Smooth muscle cell (in vitro differentiated cells): Measurements from ENCODE around the gene SLC1A1. TPM values are rescaled to one million over a fixed set of nuclear protein-coding genes. Genes with fewer than 3 reads are reported as not detected.

Experiments used
- DNase-seq: peaks from one replicate; lab custom pipeline; 2025; ENCODE audit not compliant: unreplicated experiment; lab: John Stamatoyannopoulos, UW
- H2AFZ ChIP-seq: fragments of 200-600 bp; sonication (generic); 2 replicates; pipeline ENCODE4 v1.6.0; 2016; ENCODE audit warnings: antibody characterized with exemption, low read depth, mild to moderate bottlenecking
- H3F3A ChIP-seq: fragments of 200-600 bp; sonication (generic); 2 replicates; pipeline ENCODE4 v1.6.0; 2017; ENCODE audit warnings: antibody characterized with exemption, low read depth
- H3K27ac ChIP-seq: fragments of 200-600 bp; sonication (generic); 2 replicates; pipeline ENCODE4 v1.5.1; 2016; ENCODE audit warnings: low read depth, mild to moderate bottlenecking
- H3K27me3 ChIP-seq: fragments of 200-600 bp; sonication (generic); 2 replicates; pipeline ENCODE4 v1.6.1; 2016; ENCODE audit warnings: low read depth, mild to moderate bottlenecking
- H3K36me3 ChIP-seq: fragments of 200-600 bp; sonication (generic); 2 replicates; pipeline ENCODE4 v1.5.1; 2016; ENCODE audit warnings: low read depth
- H3K4me1 ChIP-seq: fragments of 200-600 bp; sonication (generic); 2 replicates; pipeline ENCODE4 v1.5.1; 2016; ENCODE audit warnings: low read depth
- H3K4me2 ChIP-seq: fragments of 200-600 bp; sonication (generic); 2 replicates; pipeline ENCODE4 v1.6.0; 2016; ENCODE audit warnings: mild to moderate bottlenecking
- H3K4me3 ChIP-seq: fragments of 200-600 bp; sonication (generic); 2 replicates; pipeline ENCODE4 v1.5.1; 2016; ENCODE audit warnings: mild to moderate bottlenecking
- H3K79me2 ChIP-seq: fragments of 200-600 bp; sonication (generic); 2 replicates; pipeline ENCODE4 v1.6.0; 2016; ENCODE audit warnings: low read depth, mild to moderate bottlenecking
- H3K9ac ChIP-seq: fragments of 200-600 bp; sonication (generic); 2 replicates; pipeline ENCODE4 v1.6.0; 2016; ENCODE audit warnings: low read depth
- H3K9me3 ChIP-seq: fragments of 200-600 bp; sonication (generic); replicated peaks from 2 replicates; pipeline ENCODE4 v1.5.1; 2016; ENCODE audit warnings: low read depth
- H4K20me1 ChIP-seq: fragments of 200-600 bp; sonication (generic); 2 replicates; pipeline ENCODE4 v1.6.0; 2016; ENCODE audit warnings: low read depth
- WGBS: methylation state at CpG from one replicate; pipeline ENCODE4 v1.1.7; 2016; ENCODE audit warnings: low lambda C conversion rate; 5-methylcytosine and 5-hydroxymethylcytosine counted together
- polyA plus RNA-seq: library from polyadenylated mRNA; unstranded; fragments of >200 nt; fragmentation: Nextera tagmentation; extraction: Ambion mirVana; gene quantifications from 2 replicates; pipeline ENCODE4 v1.2.1, GENCODE V29; 2016
- total RNA-seq: library from RNA; depleted of rRNA; stranded (reverse); fragments of >200 nt; gene quantifications from 2 replicates; pipeline ENCODE4 v1.2.3, GENCODE V29; 2014
- TF ChIP-seq, protein P1 (sequence below): fragments of 200-600 bp; sonication (generic); IDR thresholded peaks from 2 replicates; pipeline ENCODE4 v1.5.1; 2017; ENCODE audit warnings: borderline replicate concordance, mild to moderate bottlenecking, antibody characterized with exemption; ENCODE audit not compliant: insufficient read depth, poor library complexity, severe bottlenecking

The SLC1A1 gene
- total and polyA plus RNA-seq, 2 experiments from 2014 or later: 11.3 to 15.6 TPM

- H3K4me2 ChIP-seq: no peak overlapping the region
- no peak overlapping the region for H3K27ac ChIP-seq
- peaks cover 3% of the 10 kb centered on the region for H4K20me1 ChIP-seq
- H2AFZ ChIP-seq: no peak overlapping the region
- H3K36me3 ChIP-seq: no peaks in the 10 kb centered on the region
- H3K4me3 ChIP-seq: no peak overlapping the region
- H3K9ac ChIP-seq: no peak overlapping the region
- H3K79me2 ChIP-seq: no peaks in the 10 kb centered on the region
- H3K4me1 ChIP-seq: no peaks in the 10 kb centered on the region
- whole genome bisulfite sequencing: 75% methylated on average over 8 of the region's 8 CpGs
- TF ChIP-seq, protein P1, sequence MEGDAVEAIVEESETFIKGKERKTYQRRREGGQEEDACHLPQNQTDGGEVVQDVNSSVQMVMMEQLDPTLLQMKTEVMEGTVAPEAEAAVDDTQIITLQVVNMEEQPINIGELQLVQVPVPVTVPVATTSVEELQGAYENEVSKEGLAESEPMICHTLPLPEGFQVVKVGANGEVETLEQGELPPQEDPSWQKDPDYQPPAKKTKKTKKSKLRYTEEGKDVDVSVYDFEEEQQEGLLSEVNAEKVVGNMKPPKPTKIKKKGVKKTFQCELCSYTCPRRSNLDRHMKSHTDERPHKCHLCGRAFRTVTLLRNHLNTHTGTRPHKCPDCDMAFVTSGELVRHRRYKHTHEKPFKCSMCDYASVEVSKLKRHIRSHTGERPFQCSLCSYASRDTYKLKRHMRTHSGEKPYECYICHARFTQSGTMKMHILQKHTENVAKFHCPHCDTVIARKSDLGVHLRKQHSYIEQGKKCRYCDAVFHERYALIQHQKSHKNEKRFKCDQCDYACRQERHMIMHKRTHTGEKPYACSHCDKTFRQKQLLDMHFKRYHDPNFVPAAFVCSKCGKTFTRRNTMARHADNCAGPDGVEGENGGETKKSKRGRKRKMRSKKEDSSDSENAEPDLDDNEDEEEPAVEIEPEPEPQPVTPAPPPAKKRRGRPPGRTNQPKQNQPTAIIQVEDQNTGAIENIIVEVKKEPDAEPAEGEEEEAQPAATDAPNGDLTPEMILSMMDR: no peak
- H3F3A ChIP-seq: no peaks in the 10 kb centered on the region
- no peak for DNase-seq
- no peaks in the 10 kb centered on the region for H3K27me3 ChIP-seq
- no peaks in the 10 kb centered on the region for H3K9me3 ChIP-seq
These were observed 24.2 kb downstream of the SLC1A1 start for GRCh38 chr9:4514252-4515128.

DNA sequence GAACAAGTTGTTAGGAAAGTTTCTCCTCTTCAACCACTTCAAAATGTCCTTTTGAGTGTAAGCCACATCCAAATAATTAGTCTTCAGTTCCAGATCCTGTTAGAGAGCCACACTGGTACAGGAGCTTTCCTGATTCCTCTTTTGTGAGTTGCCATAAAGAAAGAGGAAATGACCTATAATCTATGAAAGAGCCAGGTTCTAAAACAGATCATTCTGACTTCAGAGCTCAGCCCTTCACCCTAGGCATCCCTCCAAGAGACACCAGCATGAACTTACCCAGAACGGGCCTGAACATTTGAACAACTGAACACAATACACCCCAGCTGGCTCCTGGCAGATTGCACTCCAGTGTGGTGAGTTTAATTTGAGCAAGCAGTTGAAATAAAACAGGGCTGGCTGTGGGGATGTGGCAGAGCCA lies 25.7 kb downstream of the SLC1A1 start:
- Histone ChIP-seq H3K4me3 (no peak overlapping the region), H3K4me2 (no peak overlapping the region), H3K36me3 (no peaks in the 10 kb centered on the region), H3K9ac (no peak overlapping the region), H2AFZ (no peak overlapping the region), H3F3A (no peaks in the 10 kb centered on the region), H3K27ac (no peak overlapping the region), H4K20me1 (peaks cover 3% of the 10 kb centered on the region), H3K79me2 (no peaks in the 10 kb centered on the region), H3K27me3 (no peaks in the 10 kb centered on the region), H3K9me3 (no peaks in the 10 kb centered on the region), H3K4me1 (no peaks in the 10 kb centered on the region)
- TF ChIP-seq, protein P1: no peak
- DNase-seq: no peak
- 72% methylated on average over 1 of the region's 1 CpG for WGBS

DNA sequence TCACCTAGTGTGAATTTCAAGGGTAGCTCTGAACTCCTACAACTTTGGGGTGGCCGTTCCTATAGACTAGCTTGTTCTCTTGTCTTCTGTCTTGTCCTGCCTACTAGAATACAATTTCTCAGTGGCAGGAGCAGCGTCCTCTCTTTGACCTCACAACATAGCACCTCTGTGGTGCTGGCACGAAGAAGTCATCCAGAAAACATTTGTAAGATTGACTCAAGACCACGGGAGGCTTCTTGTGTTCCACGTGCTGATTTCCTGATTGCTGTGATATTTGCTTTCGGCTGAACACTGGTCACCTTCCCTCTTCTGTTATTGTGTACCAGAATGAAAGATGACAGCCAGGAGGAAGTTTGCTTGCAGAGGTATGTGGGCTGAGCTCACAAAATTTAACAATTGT lies 27.0 kb downstream of the SLC1A1 start:
- DNase-seq: no peak
- WGBS: 72% methylated on average over 6 of the region's 6 CpGs
- Histone ChIP-seq H3K79me2 (no peaks in the 10 kb centered on the region), H3K36me3 (no peaks in the 10 kb centered on the region), H4K20me1 (peaks cover 3% of the 10 kb centered on the region), H3K9ac (no peak overlapping the region), H3K4me2 (no peak overlapping the region), H3F3A (no peaks in the 10 kb centered on the region), H3K9me3 (no peaks in the 10 kb centered on the region), H2AFZ (no peak overlapping the region), H3K4me3 (no peak overlapping the region), H3K27me3 (no peaks in the 10 kb centered on the region), H3K27ac (no peak overlapping the region), H3K4me1 (no peaks in the 10 kb centered on the region)
- TF ChIP-seq, protein P1: no peak

GRCh38 chr9:4519604-4520003 lies 29.3 kb downstream of the SLC1A1 start:
- H3K9ac ChIP-seq: no peak overlapping the region
- H3K4me1 ChIP-seq: no peaks in the 10 kb centered on the region
- no peak for DNase-seq
- WGBS: 80% methylated on average over 2 of the region's 2 CpGs
- H3K9me3 ChIP-seq: no peaks in the 10 kb centered on the region
- TF ChIP-seq, protein P1: no peak
- H3F3A ChIP-seq: no peaks in the 10 kb centered on the region
- no peaks in the 10 kb centered on the region for H3K36me3 ChIP-seq
- no peak overlapping the region for H3K27ac ChIP-seq
- H3K27me3 ChIP-seq: no peaks in the 10 kb centered on the region
- no peaks in the 10 kb centered on the region for H3K79me2 ChIP-seq
- H2AFZ ChIP-seq: no peak overlapping the region
- no peak overlapping the region for H3K4me3 ChIP-seq
- no peak overlapping the region for H3K4me2 ChIP-seq
- H4K20me1 ChIP-seq: peaks cover 3% of the 10 kb centered on the region
